Measurements from ENCODE around the gene ADGRG3. TPM values are rescaled to one million over a fixed set of nuclear protein-coding genes. Genes with fewer than 3 reads are reported as not detected.

ADGRG3 gene
- total RNA-seq, 1 experiment from 2014 or later: not detected

GRCh38 chr16:57672416-57672815, 4.3 kb downstream of the ADGRG3 start:
- H3K27ac ChIP-seq: no peak overlapping the region
- DNase-seq: no peak
- H2AFZ ChIP-seq: no peak overlapping the region
- H4K20me1 ChIP-seq (ENCODE audit: insufficient read depth): no peaks in the 10 kb centered on the region
- H3K9me3 ChIP-seq (ENCODE audit: insufficient read depth, low read depth): no peaks in the 10 kb centered on the region
- CTCF ChIA-PET: no interaction called here
- no peaks in the 10 kb centered on the region for H3K79me2 ChIP-seq (ENCODE audit: low read depth)
- POLR2A ChIA-PET (ENCODE audit: unreplicated experiment): no interaction called here
- no peak overlapping the region for H3K4me2 ChIP-seq
- H3K4me3 ChIP-seq: no peak overlapping the region
- intact Hi-C loops (cut with micrococcal nuclease; ENCODE audit: unreplicated experiment): no loop called here
- peaks cover 9% of the 10 kb centered on the region; the same call in 1 of the 2 replicates for H3F3A ChIP-seq (ENCODE audit: insufficient read depth, low read depth)
- no peaks in the 10 kb centered on the region for H3K27me3 ChIP-seq (ENCODE audit: insufficient read depth, low read depth)
- H3K9me2 ChIP-seq (ENCODE audit: insufficient read depth): no peaks in the 10 kb centered on the region
- peaks cover 19% of the 10 kb centered on the region for H3K4me1 ChIP-seq (replicated peaks; ENCODE audit: insufficient read depth)
- H3K36me3 ChIP-seq (ENCODE audit: low read depth): no peaks in the 10 kb centered on the region
- no TSS peak for BruUV-seq (replicated peaks)
- TF ChIP-seq, protein P1, sequence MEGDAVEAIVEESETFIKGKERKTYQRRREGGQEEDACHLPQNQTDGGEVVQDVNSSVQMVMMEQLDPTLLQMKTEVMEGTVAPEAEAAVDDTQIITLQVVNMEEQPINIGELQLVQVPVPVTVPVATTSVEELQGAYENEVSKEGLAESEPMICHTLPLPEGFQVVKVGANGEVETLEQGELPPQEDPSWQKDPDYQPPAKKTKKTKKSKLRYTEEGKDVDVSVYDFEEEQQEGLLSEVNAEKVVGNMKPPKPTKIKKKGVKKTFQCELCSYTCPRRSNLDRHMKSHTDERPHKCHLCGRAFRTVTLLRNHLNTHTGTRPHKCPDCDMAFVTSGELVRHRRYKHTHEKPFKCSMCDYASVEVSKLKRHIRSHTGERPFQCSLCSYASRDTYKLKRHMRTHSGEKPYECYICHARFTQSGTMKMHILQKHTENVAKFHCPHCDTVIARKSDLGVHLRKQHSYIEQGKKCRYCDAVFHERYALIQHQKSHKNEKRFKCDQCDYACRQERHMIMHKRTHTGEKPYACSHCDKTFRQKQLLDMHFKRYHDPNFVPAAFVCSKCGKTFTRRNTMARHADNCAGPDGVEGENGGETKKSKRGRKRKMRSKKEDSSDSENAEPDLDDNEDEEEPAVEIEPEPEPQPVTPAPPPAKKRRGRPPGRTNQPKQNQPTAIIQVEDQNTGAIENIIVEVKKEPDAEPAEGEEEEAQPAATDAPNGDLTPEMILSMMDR (conservative IDR thresholded peaks at IDR 0.05): no peak
- no peak for TF ChIP-seq EZH2 (IDR thresholded peaks at IDR 0.05; ENCODE audit: low read depth)

GRCh38 chr16:57672824-57673223, 4.7 kb downstream of the ADGRG3 start:
- no peaks in the 10 kb centered on the region for H3K9me3 ChIP-seq (ENCODE audit: insufficient read depth, low read depth)
- intact Hi-C loops (cut with micrococcal nuclease; ENCODE audit: unreplicated experiment): no loop called here
- H3K27me3 ChIP-seq (ENCODE audit: insufficient read depth, low read depth): no peaks in the 10 kb centered on the region
- no peaks in the 10 kb centered on the region for H4K20me1 ChIP-seq (ENCODE audit: insufficient read depth)
- no peaks in the 10 kb centered on the region for H3K79me2 ChIP-seq (ENCODE audit: low read depth)
- DNase-seq: no peak
- POLR2A ChIA-PET (ENCODE audit: unreplicated experiment): no interaction called here
- peaks cover 13% of the 10 kb centered on the region; the same call in 1 of the 2 replicates for H3F3A ChIP-seq (ENCODE audit: insufficient read depth, low read depth)
- TF ChIP-seq EZH2 (IDR thresholded peaks at IDR 0.05; ENCODE audit: low read depth): no peak
- TF ChIP-seq, protein P1 (conservative IDR thresholded peaks at IDR 0.05): no peak
- no peaks in the 10 kb centered on the region for H3K36me3 ChIP-seq (ENCODE audit: low read depth)
- H2AFZ ChIP-seq: no peak overlapping the region
- CTCF ChIA-PET: no interaction called here
- H3K27ac ChIP-seq: no peak overlapping the region
- no peak overlapping the region for H3K4me2 ChIP-seq
- H3K4me1 ChIP-seq (replicated peaks; ENCODE audit: insufficient read depth): peaks cover 19% of the 10 kb centered on the region
- BruUV-seq (replicated peaks): no TSS peak
- H3K4me3 ChIP-seq: no peak overlapping the region
- no peaks in the 10 kb centered on the region for H3K9me2 ChIP-seq (ENCODE audit: insufficient read depth)

GRCh38 chr16:57675741-57676551, 7.8 kb downstream of the ADGRG3 start:
- no peaks in the 10 kb centered on the region for H3K9me2 ChIP-seq (ENCODE audit: insufficient read depth)
- H3K4me3 ChIP-seq: no peak overlapping the region
- no peak overlapping the region for H3K4me2 ChIP-seq
- no peaks in the 10 kb centered on the region for H4K20me1 ChIP-seq (ENCODE audit: insufficient read depth)
- no peaks in the 10 kb centered on the region for H3K79me2 ChIP-seq (ENCODE audit: low read depth)
- no peak for DNase-seq
- no peak overlapping the region for H3K27ac ChIP-seq
- no peaks in the 10 kb centered on the region for H3K36me3 ChIP-seq (ENCODE audit: low read depth)
- H3K4me1 ChIP-seq (replicated peaks; ENCODE audit: insufficient read depth): peaks cover 14% of the 10 kb centered on the region
- H3K9me3 ChIP-seq (ENCODE audit: insufficient read depth, low read depth): no peaks in the 10 kb centered on the region
- peaks cover 15% of the 10 kb centered on the region; the same call in 1 of the 2 replicates for H3F3A ChIP-seq (ENCODE audit: insufficient read depth, low read depth)
- H3K27me3 ChIP-seq (ENCODE audit: insufficient read depth, low read depth): no peaks in the 10 kb centered on the region
- intact Hi-C loops (cut with micrococcal nuclease; ENCODE audit: unreplicated experiment): no loop called here
- no TSS peak for BruUV-seq (replicated peaks)
- H2AFZ ChIP-seq: no peak overlapping the region
- CTCF ChIA-PET: no interaction called here
- POLR2A ChIA-PET (ENCODE audit: unreplicated experiment): no interaction called here
- TF ChIP-seq, protein P1 (conservative IDR thresholded peaks at IDR 0.05): no peak
- no peak for TF ChIP-seq EZH2 (IDR thresholded peaks at IDR 0.05; ENCODE audit: low read depth)

Measured in PC-9 (cell line).